GM18499 (cell line): ENCODE results near the gene CHFR.

ENCODE experiments used
- ATAC-seq: cut with Tn5 transposase; IDR thresholded peaks from one replicate; pipeline ENCODE4 v1.9.1; 2021; ENCODE audit warnings: moderate number of reproducible peaks; ENCODE audit not compliant: insufficient read depth, unreplicated experiment

The CHFR gene

DNA sequence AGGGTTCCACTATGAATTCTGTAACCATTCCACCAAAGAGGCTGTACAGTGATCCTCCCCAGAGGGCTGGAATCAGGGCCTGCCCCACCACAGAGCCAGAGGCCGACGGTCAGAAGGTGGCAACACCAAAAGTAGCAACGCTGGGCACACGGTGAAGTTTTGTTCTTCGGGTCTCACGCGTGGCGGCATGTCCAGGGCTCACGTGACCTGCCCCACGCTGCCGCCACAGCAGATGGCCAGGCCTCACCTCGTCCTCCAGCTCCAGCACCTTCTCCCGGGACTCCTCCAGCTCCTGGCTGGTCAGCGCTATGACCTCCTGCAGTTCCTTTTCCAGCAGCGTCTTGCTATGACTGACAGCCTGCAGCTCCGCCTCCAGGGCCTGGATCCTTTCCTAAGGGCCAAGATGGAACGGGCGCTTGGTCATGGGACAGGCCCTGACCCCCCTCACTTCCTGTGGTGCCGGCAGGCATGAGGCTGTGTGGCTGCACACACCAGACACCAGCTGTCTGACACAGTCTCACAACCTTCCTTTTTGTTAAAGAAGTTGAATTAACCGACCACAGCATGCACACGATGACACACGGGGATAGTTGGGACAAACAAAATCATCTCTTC is 103.4 kb downstream of the CHFR start:
- ATAC-seq, result no peak
